HG02943 (cell line): ENCODE data around the gene ZRANB1.

Experiments used
- ATAC-seq: cut with Tn5 transposase; IDR thresholded peaks from one replicate; pipeline ENCODE4 v1.9.1; 2021; ENCODE audit warnings: mild to moderate bottlenecking, low read depth, moderate library complexity; ENCODE audit not compliant: unreplicated experiment

Gene ZRANB1

GRCh38 chr10:125016611-125017202, 74.8 kb downstream of the ZRANB1 start:
- ATAC-seq = no peak

DNA sequence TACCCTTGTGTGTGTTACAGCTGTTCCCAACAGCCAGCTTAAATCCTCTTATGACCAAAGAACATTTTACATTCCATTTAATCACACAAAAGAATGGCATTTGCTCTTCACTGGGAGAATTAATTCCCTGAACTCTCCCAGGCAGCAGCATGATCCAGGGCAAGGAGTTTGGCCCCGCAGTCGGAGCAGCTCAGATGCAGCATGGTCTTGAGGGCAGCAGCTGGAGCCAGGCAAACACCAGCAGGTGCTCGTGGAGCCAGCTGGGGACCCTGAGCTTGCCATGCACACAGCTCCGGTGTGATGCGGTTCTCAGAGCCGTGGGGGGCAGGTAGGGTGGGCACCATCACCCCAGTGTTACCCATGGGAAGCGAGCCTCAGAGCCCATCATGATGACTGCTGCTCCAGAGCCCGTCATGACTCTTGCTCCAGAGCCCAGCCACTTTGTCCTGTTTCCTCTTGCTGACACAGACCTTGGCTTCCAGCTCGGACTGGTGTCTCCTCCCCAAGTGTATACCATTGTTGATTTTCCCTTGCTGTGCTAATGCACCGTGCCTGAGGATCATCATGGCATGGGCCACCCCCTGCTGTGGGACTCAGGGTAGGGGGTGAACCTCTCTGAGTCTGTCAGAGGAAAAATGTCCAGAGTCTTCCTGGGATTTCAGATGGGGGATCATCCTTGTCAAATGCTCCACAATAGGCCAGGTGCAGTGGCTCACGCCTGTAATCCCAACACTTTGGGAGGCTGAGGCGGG, 75.8 kb downstream of the ZRANB1 start:
- no peak for ATAC-seq

GRCh38 chr10:125018576-125019143, 76.7 kb downstream of the ZRANB1 start:
- no peak for ATAC-seq

DNA sequence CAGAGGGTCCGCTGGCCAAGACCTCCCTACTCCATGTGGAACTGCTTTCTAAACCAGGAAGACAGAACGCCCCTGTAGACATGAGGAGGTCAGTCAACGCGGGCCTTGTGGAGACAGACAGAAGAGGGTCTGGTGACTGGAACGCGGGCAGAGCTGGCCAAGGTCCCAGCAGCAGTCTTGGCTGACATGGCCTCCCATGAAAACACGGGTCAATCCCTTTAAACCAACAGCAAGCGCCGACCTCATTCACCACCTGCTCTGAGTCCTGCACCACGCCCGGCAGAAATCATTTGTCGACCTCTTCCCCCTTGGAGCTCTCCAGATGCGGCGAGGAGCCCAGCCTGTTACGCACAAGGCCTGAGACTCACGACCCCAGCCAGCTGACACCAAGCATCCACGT, 78.5 kb downstream of the ZRANB1 start:
- ATAC-seq = no peak

- ATAC-seq = no peak
Observed at GRCh38 chr10:125020871-125021270, 78.9 kb downstream of the ZRANB1 start.

GRCh38 chr10:125021686-125022344, 79.9 kb downstream of the ZRANB1 start:
- no peak for ATAC-seq

- ATAC-seq = no peak
Observed at GRCh38 chr10:125022671-125023070, 80.7 kb downstream of the ZRANB1 start.

GRCh38 chr10:125023255-125023654, 81.3 kb downstream of the ZRANB1 start:
- ATAC-seq = no peak

DNA sequence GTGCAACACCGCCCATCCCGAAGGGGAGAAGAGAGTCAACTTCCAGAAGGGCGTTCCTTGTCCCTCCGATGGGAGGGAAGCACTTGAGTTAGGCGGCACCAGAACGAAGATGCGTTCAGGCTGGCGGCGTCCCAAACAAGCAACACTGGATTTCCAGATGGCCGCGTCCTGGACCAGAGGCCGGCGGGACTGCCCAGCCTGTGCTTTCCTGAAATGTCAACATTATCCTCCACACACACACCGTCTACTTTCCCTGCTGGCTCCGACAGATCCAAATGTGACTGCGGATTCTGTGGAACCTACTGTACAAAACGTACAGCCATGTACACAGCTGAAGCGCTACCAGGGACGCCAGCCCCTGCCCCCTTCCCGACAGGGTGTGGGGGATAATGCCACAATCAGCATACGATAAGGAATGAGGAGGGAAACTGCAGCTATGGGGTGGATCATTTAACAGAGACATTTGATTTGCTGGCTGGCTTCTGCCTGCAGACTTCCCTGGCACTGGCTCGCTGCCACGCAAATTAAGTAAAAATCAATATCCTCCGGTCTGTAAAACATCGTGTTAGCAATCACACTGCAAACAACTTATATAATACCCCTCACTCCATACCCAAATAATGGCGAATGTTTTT, 82.1 kb downstream of the ZRANB1 start:
- no peak for ATAC-seq

DNA sequence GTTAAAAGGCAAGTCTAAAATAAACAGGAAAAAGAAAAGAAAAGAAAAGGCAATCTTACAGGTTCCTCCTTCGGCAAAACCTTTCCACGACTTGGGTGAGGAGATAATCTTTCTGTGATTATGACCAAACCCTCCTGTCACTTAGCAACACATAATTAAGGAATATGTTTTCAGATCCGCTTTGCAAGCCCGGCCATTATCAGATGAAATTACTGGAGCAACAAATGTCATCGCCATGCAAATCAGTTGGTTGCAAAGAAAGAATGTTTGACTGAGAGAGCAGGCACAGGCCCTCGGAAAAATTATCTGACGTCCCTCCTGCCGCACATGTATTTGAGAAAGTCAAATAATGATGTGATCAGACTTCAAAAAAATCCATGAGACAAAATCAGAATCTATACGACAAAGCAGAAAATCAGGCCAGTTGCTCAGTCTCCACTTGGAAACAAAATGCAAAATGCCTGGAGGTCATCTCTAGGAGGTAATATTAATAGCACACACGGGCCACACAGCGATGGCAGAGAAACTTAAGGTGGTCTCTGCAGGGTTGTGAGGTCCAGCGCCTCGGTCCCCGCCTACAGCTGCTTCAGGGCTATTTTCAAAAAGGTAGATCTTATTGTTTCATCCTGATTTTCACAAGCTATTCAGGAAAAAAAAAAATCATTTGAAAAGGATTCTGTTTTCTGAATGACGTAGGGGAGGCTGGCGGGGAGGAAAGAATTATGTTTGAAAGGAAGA, 82.7 kb downstream of the ZRANB1 start:
- ATAC-seq = no peak

GRCh38 chr10:125025341-125025740, 83.4 kb downstream of the ZRANB1 start:
- ATAC-seq = no peak

GRCh38 chr10:125026036-125026931, 84.4 kb downstream of the ZRANB1 start:
- ATAC-seq = no peak

GRCh38 chr10:125026974-125027735, 85.2 kb downstream of the ZRANB1 start:
- ATAC-seq = no peak

GRCh38 chr10:125027871-125028869, 86.2 kb downstream of the ZRANB1 start:
- ATAC-seq = no peak

DNA sequence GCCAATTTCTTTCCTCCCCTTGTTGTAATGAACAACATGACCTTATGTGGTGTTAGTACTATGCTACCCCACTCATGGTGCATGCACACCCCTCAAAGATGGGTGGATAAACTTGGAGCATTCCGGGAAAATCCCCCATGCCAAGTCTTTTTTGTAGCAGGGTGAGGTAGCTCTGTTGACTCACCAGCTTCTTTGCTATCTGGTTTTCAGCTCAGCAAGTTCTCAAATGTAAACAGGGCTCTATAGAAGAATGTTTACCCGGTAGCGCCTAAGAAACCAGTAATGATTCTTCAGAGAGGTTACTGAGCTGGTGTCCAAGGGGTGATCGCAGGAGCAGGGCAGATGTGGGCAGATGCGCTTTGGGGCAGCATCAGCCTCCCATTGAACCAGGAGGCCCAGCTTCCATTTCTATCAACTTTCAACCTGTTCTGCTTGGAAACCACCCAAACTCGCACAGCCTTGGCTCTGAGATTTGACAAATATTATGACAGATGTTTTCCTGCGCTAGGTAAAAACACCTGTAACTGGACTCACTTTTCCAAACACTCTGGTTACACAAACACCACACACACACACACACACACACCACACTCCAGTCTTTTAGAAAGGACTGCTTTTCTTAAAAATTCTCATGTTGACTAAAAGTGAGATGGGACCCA, 87.8 kb downstream of the ZRANB1 start:
- ATAC-seq = no peak

GRCh38 chr10:125030567-125031197, 88.8 kb downstream of the ZRANB1 start:
- ATAC-seq = no peak
